Measurements from ENCODE around the gene ADCY9. TPM values are rescaled to one million over a fixed set of nuclear protein-coding genes. Genes with fewer than 3 reads are reported as not detected.
A peak's percentile ranks its signal among the peaks of the same experiment; 100 is the strongest.

Gene ADCY9
- total and polyA plus RNA-seq, 2 experiments from 2014 or later, result 2.2 to 18.3 TPM

DNA sequence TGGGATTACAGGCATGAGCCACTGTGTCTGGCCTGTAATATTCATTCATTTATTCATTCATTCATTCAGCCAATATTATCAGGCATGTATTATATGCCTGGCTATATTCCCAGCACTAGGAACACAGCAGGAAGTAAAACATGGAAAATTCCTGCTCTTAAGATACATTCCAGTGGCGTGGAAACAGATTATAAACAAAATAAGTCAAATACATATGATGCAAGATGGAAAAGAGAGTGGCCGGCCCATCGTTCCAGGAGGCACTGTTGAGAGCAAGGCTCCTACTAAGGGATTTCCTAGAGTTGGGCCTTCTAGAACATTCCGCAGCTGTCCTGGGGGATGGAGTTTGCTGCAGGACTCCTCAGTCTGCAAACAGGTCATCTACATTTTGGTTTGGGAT lies 17.7 kb downstream of the ADCY9 start (continued):
- TF ChIP-seq ZNF462 (CRISPR knock-in tag; IDR thresholded peaks at IDR 0.05) (no peak), STAT1 (IDR thresholded peaks at IDR 0.05; ENCODE audit: unreplicated experiment) (no peak), EZH2 (IDR thresholded peaks at IDR 0.05; ENCODE audit: low read depth, unreplicated experiment) (no peak), NANOG (IDR thresholded peaks at IDR 0.05; ENCODE audit: borderline replicate concordance) (no peak)

GRCh38 chr16:4097826-4098240 lies 18.4 kb downstream of the ADCY9 start:
- no peaks in the 10 kb centered on the region for H3K36me3 ChIP-seq (ENCODE audit: insufficient read depth)
- Mint-ChIP-seq H3K36me3 (ENCODE audit: low read depth) (no peaks in the 10 kb centered on the region), H3K27me3 (ENCODE audit: insufficient read depth, low read depth, poor library complexity) (no peaks in the 10 kb centered on the region), H3K4me3 (no peak overlapping the region), H3K9me3 (no peaks in the 10 kb centered on the region), H3K27ac (no peak overlapping the region; the same call in 1 of the 2 replicates), H3K4me1 (peaks cover 2% of the 10 kb centered on the region; the same call in 1 of the 3 replicates)
- peak; percentile 38; the same call in 2 of the 3 replicates for ATAC-seq
- no peaks in the 10 kb centered on the region for H3K27me3 ChIP-seq (ENCODE audit: insufficient read depth)
- no peak overlapping the region for H3K4me2 ChIP-seq
- no peak overlapping the region for H3K4me3 ChIP-seq
- H2AFZ ChIP-seq, result no peak overlapping the region
- H3K4me1 ChIP-seq (ENCODE audit: insufficient read depth), result no peaks in the 10 kb centered on the region
- H3K79me2 ChIP-seq (replicated peaks; ENCODE audit: insufficient read depth), result peaks cover 4% of the 10 kb centered on the region; the same call in 1 of the 2 replicates
- peak; percentile 51 for DNase-seq (ENCODE audit: low spot score)
- H3F3A ChIP-seq (replicated peaks; ENCODE audit: low read depth), result no peaks in the 10 kb centered on the region
- H4K20me1 ChIP-seq (replicated peaks; ENCODE audit: insufficient read depth), result no peaks in the 10 kb centered on the region
- no peaks in the 10 kb centered on the region for H3K9me2 ChIP-seq (ENCODE audit: insufficient read depth)
- H3K27ac ChIP-seq (ENCODE audit: low read depth), result no peak overlapping the region
- no peak for TF ChIP-seq EZH2 (IDR thresholded peaks at IDR 0.05; ENCODE audit: low read depth, unreplicated experiment)
- no peak for TF ChIP-seq NANOG (IDR thresholded peaks at IDR 0.05; ENCODE audit: borderline replicate concordance)
- TF ChIP-seq CTCF (conservative IDR thresholded peaks at IDR 0.05; ENCODE audit: low read depth in 2 of 2), result no peak
- TF ChIP-seq POLR2AphosphoS5 (IDR thresholded peaks at IDR 0.05; ENCODE audit: low read depth), result no peak
- TF ChIP-seq ZNF114 (CRISPR knock-in tag; IDR thresholded peaks at IDR 0.05), result no peak
- no peak for TF ChIP-seq ZNF331 (CRISPR knock-in tag; IDR thresholded peaks at IDR 0.05; ENCODE audit: low read depth)
- TF ChIP-seq ETS1 (IDR thresholded peaks at IDR 0.05), result no peak

Data from GM23338 (cell line).